Activated effector memory CD4-positive, alpha-beta T cell treated with anti-CD3 and anti-CD28 coated beads, Interleukin-2, amount 50 U/mL, for 16 hours (primary cell): Measurements from ENCODE around the gene LRMDA.

Experiments
- DNase-seq: peaks from one replicate; pipeline ENCODE4 v3.0.0-alpha.2; 2020

The LRMDA gene

GRCh38 chr10:76074659-76075058, 643.2 kb downstream of the LRMDA start:
- DNase-seq: no peak

GRCh38 chr10:76080451-76080850, 649.0 kb downstream of the LRMDA start:
- DNase-seq: no peak

DNA sequence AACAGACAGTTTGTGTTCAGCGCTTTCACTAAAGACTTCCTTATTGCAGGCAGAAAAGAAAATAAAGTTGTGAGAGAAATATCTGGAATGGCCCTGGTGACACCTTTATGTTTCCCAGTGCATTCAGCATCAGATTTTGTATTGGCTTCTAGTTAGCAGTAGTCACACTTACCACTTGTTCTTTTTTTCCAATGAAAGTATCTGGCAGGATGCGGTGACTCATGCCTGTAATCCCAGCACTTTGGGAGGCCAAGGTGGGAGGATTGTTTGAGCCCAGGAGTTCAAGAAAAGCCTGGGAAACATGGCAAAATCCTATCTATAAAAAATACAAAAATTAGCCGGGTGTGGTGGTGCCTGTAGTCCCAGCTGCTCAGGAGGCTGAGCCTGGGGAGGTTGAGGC, 649.6 kb downstream of the LRMDA start:
- DNase-seq: no peak

DNA sequence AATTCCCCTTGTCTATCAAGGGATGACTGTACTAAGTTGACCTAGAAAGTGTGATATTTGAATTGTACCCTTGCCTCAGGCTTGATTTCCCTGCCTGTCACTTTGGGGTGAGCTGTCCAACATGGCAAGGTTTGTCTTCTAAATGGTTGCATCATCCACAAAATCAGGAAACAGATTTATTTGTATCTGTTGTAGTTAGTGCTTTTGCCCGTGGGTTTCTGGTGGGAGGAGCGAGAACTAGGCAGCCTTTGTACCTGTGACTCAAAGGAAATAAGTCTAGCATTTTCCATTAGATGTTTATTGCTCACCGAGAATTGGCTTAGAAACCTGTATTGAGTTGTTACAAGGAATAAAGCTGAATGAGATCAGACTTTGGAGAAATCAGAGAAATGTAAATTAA, 650.8 kb downstream of the LRMDA start:
- DNase-seq: no peak

DNA sequence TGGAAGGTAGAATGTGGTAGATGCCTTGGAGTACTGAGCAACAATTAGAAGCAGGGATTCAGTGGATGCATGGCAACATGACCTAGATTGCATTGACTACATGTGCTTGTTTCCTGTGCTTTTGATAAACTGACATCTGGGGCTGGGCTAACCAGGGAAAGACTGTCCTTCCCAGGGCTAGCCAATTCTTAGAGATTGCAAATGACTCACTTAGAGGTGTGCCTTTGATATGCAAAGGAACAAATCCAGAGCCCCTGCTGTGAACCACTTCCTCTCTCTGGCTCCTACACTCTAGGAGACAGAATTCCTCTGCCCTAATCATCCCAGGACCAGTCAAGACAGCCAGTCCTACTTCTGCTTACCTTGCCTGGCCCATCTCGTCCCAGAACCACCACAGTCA, 651.5 kb downstream of the LRMDA start:
- no peak for DNase-seq

DNA sequence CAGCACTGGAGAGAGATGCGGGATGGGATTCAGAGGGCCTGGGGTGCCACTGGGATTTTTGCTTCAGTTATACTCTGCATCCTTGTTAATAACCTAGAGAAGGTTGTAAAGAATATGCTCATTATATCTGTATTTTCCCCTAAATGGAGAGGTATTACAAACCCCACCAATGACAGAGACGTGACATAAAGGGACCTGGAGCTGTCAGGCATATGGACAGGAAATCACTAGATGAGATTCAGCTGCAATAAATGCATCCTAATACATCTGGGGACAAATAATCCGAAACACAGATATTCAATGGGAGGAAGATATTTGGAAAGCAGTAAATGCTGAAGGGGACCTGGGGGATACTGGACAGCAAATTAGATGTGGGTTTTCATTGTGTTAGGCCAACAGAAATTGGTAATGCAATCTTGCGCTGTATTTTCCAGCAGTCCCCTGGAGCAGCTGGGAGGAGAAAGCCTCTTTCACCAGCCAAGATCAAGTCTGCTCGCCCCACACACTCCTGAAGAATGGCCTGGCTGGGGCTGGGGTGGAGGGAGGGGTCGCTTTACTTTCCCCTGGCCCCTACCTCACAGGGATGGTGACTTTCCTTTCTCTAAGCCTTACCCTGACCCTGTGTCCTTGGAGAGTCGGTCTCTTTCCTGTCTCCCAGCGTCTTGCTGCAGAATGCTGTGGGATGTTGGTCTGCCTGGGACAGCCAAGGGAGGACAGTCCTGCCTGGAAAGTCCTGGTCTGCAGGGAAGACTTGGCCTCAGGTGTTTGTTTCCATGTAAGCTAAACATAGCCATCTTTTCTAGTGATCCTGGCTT, 653.8 kb downstream of the LRMDA start:
- DNase-seq: no peak

DNA sequence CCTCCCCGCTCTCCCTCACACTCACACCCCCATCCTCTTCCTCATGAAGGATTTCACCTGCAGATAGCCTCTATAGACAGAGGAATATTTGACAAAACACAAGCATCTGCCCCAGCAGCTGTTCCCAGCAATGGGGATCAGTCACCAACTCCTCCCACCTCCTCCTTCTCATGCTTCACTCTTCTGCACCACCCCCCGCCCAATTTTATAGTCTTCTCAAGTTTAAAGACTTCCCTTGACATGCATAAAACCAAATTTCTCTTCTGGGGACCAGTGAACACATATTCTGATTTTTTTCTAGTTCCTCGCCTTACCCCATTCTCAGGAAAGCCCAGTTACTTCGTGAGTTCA, 654.4 kb downstream of the LRMDA start:
- no peak for DNase-seq

- DNase-seq: no peak
Measured at GRCh38 chr10:76086170-76086760, 654.8 kb downstream of the LRMDA start.

GRCh38 chr10:76086761-76087639, 655.6 kb downstream of the LRMDA start:
- DNase-seq: no peak

- DNase-seq: no peak
Measured at GRCh38 chr10:76088008-76088407, 656.6 kb downstream of the LRMDA start.

DNA sequence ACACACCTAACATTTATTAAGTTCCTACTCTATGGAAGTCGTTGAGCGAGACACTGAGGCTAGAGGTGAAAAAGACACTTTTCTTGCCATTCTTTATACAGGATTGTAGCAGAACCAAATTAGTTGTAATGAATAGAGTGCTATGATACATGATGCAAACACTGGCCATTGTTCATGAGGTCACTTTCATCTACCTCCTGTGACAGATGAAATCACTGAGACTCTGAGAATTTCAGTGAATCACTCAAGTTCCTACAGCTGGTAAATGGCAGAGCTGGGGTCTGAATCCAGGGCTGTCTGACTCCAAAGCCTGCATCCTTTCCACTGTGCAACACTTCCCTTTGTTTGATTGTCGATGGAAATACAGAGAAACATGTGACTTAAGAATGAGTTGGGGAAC, 657.6 kb downstream of the LRMDA start:
- DNase-seq: no peak

GRCh38 chr10:76089556-76090180, 658.2 kb downstream of the LRMDA start:
- DNase-seq: no peak

GRCh38 chr10:76091926-76092325, 660.5 kb downstream of the LRMDA start:
- DNase-seq: no peak

DNA sequence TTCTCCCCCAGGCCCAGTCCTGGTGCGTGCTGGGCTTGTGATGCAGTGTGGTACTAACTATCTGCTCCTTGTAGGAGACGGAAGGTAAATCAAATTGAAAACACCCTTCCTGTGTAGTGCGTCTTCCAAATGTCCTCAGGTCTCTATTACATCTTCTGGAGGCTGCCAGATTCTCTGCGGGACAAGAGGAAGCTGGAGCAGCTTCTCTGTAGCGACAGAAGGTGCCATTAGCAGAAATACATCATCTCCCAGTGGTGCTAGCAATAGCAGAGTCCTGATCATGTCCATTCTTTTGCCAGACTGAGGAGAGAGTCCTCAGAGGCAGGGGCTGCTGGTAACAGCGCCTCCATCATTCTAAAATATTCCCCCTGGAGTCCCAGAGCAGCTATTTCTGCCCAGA, 675.2 kb downstream of the LRMDA start:
- no peak for DNase-seq

- no peak for DNase-seq
Measured at GRCh38 chr10:76108563-76109359, 677.3 kb downstream of the LRMDA start.

DNA sequence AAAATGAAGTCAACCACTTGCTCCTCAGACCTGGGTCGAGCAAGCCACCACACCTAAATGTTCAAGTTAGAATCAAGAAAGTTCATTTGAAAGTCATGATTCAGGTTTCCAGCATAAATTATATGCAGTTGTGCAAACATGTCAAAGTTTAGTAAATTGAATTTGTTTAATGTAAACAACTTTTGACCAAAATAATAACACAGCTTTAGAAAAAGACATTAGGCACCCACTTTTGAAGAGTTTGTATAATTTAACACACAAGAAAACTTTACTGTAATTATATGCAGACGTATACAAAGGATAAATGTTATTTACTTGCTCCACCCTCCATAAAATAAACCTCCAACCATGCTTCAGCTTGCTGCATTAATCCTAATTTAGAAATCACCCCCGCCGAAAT, 680.0 kb downstream of the LRMDA start:
- no peak for DNase-seq

GRCh38 chr10:76111986-76112825, 680.8 kb downstream of the LRMDA start:
- no peak for DNase-seq

GRCh38 chr10:76112826-76113150, 681.4 kb downstream of the LRMDA start:
- DNase-seq: no peak

- no peak for DNase-seq
Measured at GRCh38 chr10:76113952-76114351, 682.5 kb downstream of the LRMDA start.

GRCh38 chr10:76114581-76115001, 683.2 kb downstream of the LRMDA start:
- no peak for DNase-seq

- DNase-seq: no peak
Measured at GRCh38 chr10:76115131-76115470, 683.7 kb downstream of the LRMDA start.
